Endometrial microvascular endothelial cells (primary cell): ENCODE results near the gene XKRX. TPM values are rescaled to one million over a fixed set of nuclear protein-coding genes. Genes with fewer than 3 reads are reported as not detected.

Source experiments
- in situ Hi-C: cut with HindIII; loops from 2 replicates; pipeline ENCODE4 v1.10.0; 2017; ENCODE audit warnings: low sequenced_read_pairs, low pct_unique_long_range_greater_than_20kb; ENCODE audit errors: inconsistent ontology term
- total RNA-seq: library from RNA; depleted of rRNA; stranded (reverse); fragments of >200 nt; gene quantifications from one replicate; pipeline ENCODE4 v1.2.3, GENCODE V29; 2015; ENCODE audit errors: inconsistent ontology term

The XKRX gene
- total RNA-seq, 1 donor from 2014 or later = 1.1 TPM

DNA sequence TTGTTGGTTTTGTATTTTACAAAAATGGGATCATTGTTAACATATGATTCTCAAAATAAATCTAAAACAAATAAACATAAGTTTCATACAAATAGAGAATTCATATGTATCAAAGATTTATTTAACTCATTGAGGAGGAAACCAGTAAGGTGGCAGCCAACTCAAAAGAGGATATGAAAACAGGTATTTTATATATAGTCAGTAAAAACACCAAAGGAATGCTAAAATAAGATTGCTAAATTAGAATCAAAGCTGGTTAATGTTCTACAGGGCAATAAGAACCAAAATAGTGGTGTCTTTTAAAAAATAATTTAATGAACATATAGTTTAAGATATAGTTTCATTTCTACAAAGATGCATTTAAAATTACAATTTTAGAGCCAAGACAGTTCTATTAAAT, 23.1 kb downstream of the XKRX start:
- in situ Hi-C loops = no loop called here

DNA sequence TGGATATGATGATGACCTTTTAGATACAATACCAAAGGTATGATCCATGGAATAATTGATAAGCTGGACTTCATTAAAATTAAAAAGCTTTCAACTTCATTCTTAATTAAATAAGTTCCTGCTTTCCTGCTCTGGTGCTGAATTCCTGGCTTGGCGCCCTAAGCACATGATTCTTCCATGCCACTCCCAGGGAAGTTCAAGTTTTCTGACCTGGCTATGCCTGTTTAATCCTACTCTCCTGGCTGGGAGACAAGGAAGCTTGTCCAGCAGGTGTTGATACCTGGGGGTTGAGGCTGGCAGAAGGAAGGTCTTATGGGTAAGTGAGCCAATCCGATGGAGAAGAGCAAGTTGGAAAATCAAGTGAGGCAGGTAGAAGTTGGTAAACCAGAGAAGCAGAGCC, 24.3 kb downstream of the XKRX start:
- in situ Hi-C loops = no loop called here

DNA sequence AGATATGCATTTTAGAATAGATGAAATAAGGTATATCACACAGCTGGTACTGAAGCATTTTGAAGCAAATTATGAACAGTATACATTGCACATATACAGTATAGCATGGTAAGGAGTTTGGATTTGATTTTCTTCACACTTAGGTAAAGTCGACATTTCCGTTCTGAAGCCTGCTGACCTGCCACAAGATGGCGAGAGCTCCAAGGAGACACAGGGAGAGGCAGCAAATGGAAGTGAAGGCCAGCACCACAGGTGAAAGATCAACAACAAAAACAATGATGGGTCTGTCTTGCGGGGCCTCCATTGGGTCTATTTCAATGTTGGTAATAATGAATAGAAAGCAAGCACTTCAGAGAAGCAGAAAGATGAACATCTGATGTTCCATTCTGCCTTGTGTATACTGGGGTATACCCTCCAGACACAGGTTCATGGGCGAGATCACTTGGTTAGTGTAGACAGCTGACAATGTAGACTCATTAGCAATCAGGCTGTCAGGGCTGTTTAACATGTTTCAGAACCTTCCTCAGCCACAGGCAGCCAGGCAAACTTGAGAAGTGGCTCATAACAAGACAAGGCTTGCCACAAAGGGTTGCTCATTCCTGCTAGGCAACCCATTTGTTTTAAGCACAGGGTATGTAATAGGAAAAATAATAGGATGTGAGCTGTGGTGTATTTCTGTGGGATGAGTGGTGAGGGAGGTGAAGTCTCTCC, 33.2 kb downstream of the XKRX start:
- in situ Hi-C loops = no loop called here

DNA sequence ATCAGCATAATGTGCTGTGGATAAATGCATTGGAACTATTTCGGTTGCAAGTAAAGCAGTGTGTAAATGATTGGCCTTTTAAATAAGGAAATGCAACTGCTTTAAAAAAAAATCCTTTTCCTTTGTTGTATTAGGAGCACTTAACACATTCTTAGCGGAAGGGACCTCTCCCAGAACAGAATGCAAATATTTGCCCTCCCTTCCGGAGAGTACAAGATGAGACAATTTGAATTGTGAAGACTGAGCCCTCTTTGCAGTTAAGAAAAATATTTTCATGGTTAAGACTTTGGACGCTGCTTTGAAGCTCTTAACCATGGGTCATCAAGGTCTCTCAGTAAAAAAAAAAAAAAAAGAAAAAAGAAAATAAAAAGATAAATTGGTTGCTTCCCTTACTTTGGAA, 45.1 kb downstream of the XKRX start:
- in situ Hi-C loops = no loop called here

DNA sequence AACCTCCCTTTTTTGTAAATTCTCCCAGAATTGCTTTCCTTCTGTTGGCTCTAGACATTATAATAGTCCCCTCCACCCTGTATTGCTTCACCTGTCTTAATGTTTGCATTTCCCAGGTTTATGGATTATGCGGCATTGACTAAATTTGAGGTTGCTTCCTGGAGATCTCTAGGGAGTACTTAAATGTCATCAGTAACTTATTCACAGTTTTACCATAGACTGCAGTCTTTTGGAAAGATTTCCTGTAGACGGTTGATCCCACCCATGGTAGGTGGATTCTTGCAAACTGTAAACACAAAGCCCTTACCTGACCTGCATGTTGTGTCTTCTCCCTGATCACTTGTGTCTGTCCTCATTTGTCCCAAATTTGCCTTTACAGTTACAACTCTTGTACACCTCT, 48.3 kb downstream of the XKRX start:
- in situ Hi-C loops = no loop called here

DNA sequence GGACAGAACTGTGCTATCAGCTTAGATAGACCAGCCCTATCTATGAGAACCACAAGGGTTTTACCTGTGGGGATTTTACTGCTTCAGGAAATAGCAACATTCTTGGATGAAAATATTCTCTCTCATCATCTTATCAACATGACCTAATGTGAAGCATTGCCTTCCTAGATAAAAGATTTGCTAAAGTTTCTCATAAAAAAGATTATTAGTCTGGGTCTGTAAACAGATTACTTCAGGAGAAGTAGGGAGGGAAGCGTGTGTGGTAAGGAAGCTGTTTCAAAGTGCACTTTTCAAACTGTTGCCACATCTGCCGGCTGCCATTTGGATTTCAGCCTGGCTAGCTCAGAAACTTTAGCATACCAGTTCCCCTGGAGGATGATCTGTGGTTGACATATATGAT, 54.4 kb downstream of the XKRX start, which contains the start of gene NOX1:
Gene NOX1 (minus strand): TSS at position 35 of the 400 bp plus-strand sequence. CDS start 220 bp downstream, outside the sequence.
- in situ Hi-C loops = no loop called here

DNA sequence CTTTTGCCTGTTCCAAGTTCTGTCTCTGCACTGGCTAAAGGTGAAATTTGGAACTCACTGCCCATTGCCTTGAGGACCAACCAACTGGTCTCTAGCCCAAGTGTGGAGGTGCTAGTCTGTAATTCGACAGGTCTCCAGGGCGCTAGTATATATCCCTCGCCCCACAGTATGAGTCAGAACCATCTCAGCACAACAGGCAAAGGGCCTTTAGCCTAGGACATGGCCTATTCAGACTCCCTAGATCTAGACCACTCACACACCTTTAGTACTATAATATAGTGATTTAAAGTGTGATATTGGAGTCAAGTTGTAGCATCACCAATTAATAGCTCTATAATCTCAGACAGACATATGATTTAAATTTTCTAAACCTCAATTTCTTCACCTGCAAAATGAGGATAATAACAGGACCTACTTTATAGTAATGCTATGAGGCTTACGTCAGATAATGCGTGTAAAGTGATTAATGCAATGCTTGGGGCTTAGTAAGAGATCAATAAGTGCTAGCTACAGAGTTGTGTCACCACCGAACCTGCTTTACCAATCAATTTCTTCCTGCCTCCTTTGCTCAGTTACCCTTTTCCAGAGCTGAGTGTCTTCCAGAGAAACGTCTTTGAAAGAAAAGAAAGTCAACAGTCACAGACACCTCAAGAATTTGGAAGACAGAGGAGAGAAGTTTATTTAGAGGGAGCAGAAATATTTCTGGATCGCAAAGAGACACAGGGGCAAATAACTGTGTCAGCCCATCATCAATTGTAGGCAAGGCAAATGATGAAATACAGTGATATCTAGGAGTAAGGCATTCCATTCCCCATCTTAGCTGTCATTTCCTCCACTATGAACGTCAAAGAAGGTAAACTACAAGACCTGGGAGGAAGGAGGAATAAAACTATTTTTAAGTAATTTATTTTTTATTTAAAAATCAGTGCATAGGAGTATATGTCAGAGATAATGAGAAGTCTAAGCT, 56.8 kb downstream of the XKRX start:
- in situ Hi-C loops = no loop called here

DNA sequence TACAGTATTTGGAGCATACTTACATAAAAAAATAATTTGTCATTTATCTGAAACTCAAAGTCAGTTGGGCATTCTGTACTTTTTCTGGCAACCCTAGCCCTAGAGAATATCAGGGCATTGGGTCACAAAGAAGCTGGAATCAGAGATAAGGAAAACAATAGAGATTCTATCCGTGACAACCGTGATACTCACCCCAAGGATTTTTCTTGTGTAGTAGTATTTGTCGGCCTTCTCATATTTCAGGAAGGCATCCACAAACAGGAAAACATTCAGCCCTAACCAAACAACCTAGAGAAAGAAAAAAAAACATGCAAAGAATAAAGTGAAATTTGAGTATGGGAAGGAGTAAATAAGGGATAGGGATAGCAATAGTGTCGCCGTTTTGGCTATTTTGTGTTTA, 58.2 kb downstream of the XKRX start:
- in situ Hi-C loops = no loop called here

DNA sequence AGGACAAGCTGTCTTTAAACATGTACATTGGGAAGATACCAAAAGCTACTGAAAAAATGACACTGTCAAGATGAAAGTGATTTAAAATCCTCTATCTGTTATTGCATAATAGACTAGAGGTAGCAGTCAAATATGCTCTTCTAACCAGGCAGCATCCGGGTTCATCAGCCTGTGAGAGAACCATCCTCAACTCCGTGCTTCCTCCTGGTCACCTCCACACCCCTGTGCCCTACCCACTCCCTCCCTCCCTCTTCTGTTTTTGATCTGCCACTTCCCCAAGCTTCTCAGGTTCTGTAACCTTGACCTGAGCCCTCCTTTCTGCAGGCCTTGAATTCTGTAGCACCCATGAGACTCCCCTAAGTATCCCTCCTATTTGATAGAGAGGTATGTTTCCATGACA, 60.4 kb downstream of the XKRX start:
- in situ Hi-C loops = no loop called here

DNA sequence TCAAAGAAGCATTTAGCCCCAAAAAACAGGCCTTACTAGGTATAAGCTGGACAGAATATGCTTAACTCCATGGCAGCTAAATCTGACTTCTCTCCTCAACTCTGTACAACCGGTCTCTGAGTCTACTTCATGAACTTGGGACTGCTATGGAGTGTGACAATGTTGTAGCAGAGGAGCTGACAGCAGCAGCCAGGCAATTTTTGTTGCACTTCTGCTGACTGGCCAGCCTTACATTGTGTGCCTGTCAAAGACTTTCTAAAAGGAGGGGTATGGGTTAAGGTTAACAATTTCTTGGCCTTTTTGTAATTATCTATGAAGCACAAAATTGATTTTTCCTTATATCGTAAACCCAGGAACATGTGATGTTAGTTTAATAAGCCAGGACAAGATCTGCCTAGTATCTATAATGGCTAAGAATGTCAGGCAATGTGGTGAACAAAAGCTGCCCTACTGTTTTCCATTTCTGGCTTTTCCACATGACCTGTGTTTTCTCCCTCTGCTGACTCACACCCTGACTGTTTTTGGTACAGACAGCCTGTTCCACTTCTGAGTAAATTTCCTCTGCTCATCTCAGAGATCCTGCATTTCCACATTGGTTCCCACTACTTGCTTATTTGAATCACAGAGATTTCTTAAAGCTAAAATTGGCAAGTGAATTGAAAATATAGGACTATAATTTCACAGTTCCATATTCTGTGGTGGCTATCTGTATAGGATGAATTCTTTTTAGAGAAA, 63.9 kb downstream of the XKRX start:
- in situ Hi-C loops = no loop called here

Other genes starting within 250 kb of the XKRX start
- gene SYTL4, start 196.8 kb downstream of the XKRX start, total RNA-seq = 27.2 TPM
- gene CSTF2, start 108.5 kb downstream of the XKRX start, total RNA-seq = 38.6 TPM
- gene NOX1, start 54.6 kb downstream of the XKRX start, total RNA-seq = not detected
- not detected for gene ARL13A, start 40.8 kb upstream of the XKRX start, total RNA-seq
- 18.2 TPM for gene TRMT2B, start 123.2 kb upstream of the XKRX start, total RNA-seq
- gene TMEM35A, start 150.0 kb upstream of the XKRX start, total RNA-seq = 5.6 TPM
- 34.1 TPM for gene CENPI, start 169.3 kb upstream of the XKRX start, total RNA-seq